Measurements from ENCODE around the gene ALMS1. TPM values are rescaled to one million over a fixed set of nuclear protein-coding genes. Genes with fewer than 3 reads are reported as not detected.
"Not testable (repeated sequence)": the region's sequence is repeated elsewhere in the genome, so short reads cannot be mapped to it uniquely, and the experiment has no call there.

ALMS1 gene
- polyA plus RNA-seq, 3 donors = 0.55 to 5.2 (median 0.64) TPM

DNA sequence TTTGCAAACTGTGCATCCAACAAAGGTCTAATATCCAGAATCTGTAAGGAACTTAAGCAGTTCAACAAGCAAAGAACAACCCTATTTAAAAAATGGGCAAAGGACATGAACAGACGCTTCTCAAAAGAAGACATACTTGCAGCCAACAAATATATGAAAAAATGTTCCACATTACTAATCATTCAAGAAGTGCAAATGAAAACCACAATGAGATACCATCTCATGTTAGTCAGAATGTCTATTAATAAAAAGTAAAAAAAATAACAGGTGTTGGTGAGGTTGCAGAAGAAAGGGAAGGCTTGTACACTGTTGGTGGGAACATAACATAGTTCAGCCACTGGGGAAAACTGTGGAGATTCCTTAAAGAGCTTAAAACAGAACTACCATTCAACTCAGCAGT, 130.4 kb downstream of the ALMS1 start:
- Histone ChIP-seq H4K20me1 (ENCODE audit: insufficient read depth, low read length) (no peaks in the 10 kb centered on the region), H3K27me3 (ENCODE audit: control insufficient read depth in 2 of 2, insufficient read depth in 2 of 2, low read length in 2 of 2) (no peaks in the 10 kb centered on the region), H2AFZ (ENCODE audit: insufficient read depth, low read depth, low read length, poor library complexity, severe bottlenecking) (no peak overlapping the region), H3K4me3 (replicated peaks in 1 of 3; ENCODE audit: low read depth in 2 of 3, low read length in 3 of 3) (no peak overlapping the region), H3K36me3 (replicated peaks in 1 of 2; ENCODE audit: control insufficient read depth in 1 of 2, insufficient read depth in 2 of 2, low read length in 2 of 2) (peaks cover 5 to 11% of the 10 kb centered on the region in 2 donors), H3K27ac (ENCODE audit: low read depth in 1 of 2, low read length in 2 of 2) (no peak overlapping the region), H3K79me2 (ENCODE audit: insufficient read depth, low read length) (no peaks in the 10 kb centered on the region), H3K9ac (ENCODE audit: insufficient read depth, low read length, poor library complexity, severe bottlenecking) (no peak overlapping the region), H3K9me3 (replicated peaks in 1 of 2; ENCODE audit: control insufficient read depth in 1 of 2, insufficient read depth in 1 of 2, low read length in 2 of 2) (peaks cover 8 to 17% of the 10 kb centered on the region in 2 donors), H3K4me1 (ENCODE audit: control insufficient read depth in 1 of 2, insufficient read depth in 2 of 2, low read length in 2 of 2) (no peaks in the 10 kb centered on the region), H3K4me2 (replicated peaks; ENCODE audit: extremely low read depth, low read length, poor library complexity, severe bottlenecking) (no peak overlapping the region)
- H3K4me3 Mint-ChIP-seq = no peak overlapping the region
- peaks cover 8 to 23% (median 15%) of the 10 kb centered on the region in 7 donors for H3K9me3 Mint-ChIP-seq
- TF ChIP-seq, protein P1, sequence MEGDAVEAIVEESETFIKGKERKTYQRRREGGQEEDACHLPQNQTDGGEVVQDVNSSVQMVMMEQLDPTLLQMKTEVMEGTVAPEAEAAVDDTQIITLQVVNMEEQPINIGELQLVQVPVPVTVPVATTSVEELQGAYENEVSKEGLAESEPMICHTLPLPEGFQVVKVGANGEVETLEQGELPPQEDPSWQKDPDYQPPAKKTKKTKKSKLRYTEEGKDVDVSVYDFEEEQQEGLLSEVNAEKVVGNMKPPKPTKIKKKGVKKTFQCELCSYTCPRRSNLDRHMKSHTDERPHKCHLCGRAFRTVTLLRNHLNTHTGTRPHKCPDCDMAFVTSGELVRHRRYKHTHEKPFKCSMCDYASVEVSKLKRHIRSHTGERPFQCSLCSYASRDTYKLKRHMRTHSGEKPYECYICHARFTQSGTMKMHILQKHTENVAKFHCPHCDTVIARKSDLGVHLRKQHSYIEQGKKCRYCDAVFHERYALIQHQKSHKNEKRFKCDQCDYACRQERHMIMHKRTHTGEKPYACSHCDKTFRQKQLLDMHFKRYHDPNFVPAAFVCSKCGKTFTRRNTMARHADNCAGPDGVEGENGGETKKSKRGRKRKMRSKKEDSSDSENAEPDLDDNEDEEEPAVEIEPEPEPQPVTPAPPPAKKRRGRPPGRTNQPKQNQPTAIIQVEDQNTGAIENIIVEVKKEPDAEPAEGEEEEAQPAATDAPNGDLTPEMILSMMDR (IDR thresholded peaks at IDR 0.05) = no peak
- H3K4me1 Mint-ChIP-seq = no peaks in the 10 kb centered on the region
- no peak overlapping the region for H3K27ac Mint-ChIP-seq
- peaks cover 0 to 3% (median 3%) of the 10 kb centered on the region in 3 donors for H3K27me3 Mint-ChIP-seq (ENCODE audit: low read depth in 3 of 3)
- no CpG with 5 or more reads among the region's 1 CpG for WGBS (ENCODE audit: insufficient coverage)
- intact Hi-C loops (cut with micrococcal nuclease) = no loop called here
- DNase-seq = no peak
- H3K36me3 Mint-ChIP-seq = peaks cover 14 to 35% of the 10 kb centered on the region in 2 donors

GRCh38 chr2:73528688-73529087, 143.1 kb downstream of the ALMS1 start:
- no peaks in the 10 kb centered on the region for H3K4me1 Mint-ChIP-seq
- no peaks in the 10 kb centered on the region for H3K27me3 ChIP-seq (ENCODE audit: control insufficient read depth in 2 of 2, insufficient read depth in 2 of 2, low read length in 2 of 2)
- H3K27me3 Mint-ChIP-seq (ENCODE audit: low read depth in 3 of 3) = peaks cover 0 to 2% (median 2%) of the 10 kb centered on the region in 3 donors
- H3K9me3 ChIP-seq (replicated peaks in 1 of 2; ENCODE audit: control insufficient read depth in 1 of 2, insufficient read depth in 1 of 2, low read length in 2 of 2) = peaks cover 9 to 19% of the 10 kb centered on the region in 2 donors
- no peak overlapping the region for H3K9ac ChIP-seq (ENCODE audit: insufficient read depth, low read length, poor library complexity, severe bottlenecking)
- no peak overlapping the region for H3K4me3 ChIP-seq (replicated peaks in 1 of 3; ENCODE audit: low read depth in 2 of 3, low read length in 3 of 3)
- H3K4me2 ChIP-seq (replicated peaks; ENCODE audit: extremely low read depth, low read length, poor library complexity, severe bottlenecking) = no peak overlapping the region
- H3K9me3 Mint-ChIP-seq = peaks cover 23 to 52% (median 36%) of the 10 kb centered on the region in 7 donors
- H4K20me1 ChIP-seq (ENCODE audit: insufficient read depth, low read length) = no peaks in the 10 kb centered on the region
- no CpG with 5 or more reads among the region's 1 CpG for WGBS (ENCODE audit: insufficient coverage)
- H3K36me3 Mint-ChIP-seq = peaks cover 32 to 62% of the 10 kb centered on the region in 2 donors
- no peaks in the 10 kb centered on the region for H3K79me2 ChIP-seq (ENCODE audit: insufficient read depth, low read length)
- no peak overlapping the region for H3K27ac ChIP-seq (ENCODE audit: low read depth in 1 of 2, low read length in 2 of 2)
- no peak for DNase-seq
- H2AFZ ChIP-seq (ENCODE audit: insufficient read depth, low read depth, low read length, poor library complexity, severe bottlenecking) = no peak overlapping the region
- H3K4me1 ChIP-seq (ENCODE audit: control insufficient read depth in 1 of 2, insufficient read depth in 2 of 2, low read length in 2 of 2) = no peaks in the 10 kb centered on the region
- intact Hi-C loops (cut with micrococcal nuclease) = no loop called here
- H3K27ac Mint-ChIP-seq = no peak overlapping the region
- no peak overlapping the region for H3K4me3 Mint-ChIP-seq
- peaks cover 0 to 42% of the 10 kb centered on the region in 2 donors for H3K36me3 ChIP-seq (replicated peaks in 1 of 2; ENCODE audit: control insufficient read depth in 1 of 2, insufficient read depth in 2 of 2, low read length in 2 of 2)
- TF ChIP-seq, protein P1 (IDR thresholded peaks at IDR 0.05) = no peak

GRCh38 chr2:73530773-73531172, 145.1 kb downstream of the ALMS1 start:
- H3K27ac ChIP-seq (ENCODE audit: low read depth in 1 of 2, low read length in 2 of 2); H3K4me1 Mint-ChIP-seq; H3K4me1 ChIP-seq (ENCODE audit: control insufficient read depth in 1 of 2, insufficient read depth in 2 of 2, low read length in 2 of 2); intact Hi-C loops (cut with micrococcal nuclease); H3K79me2 ChIP-seq (ENCODE audit: insufficient read depth, low read length); H3K9ac ChIP-seq (ENCODE audit: insufficient read depth, low read length, poor library complexity, severe bottlenecking); H3K4me2 ChIP-seq (replicated peaks; ENCODE audit: extremely low read depth, low read length, poor library complexity, severe bottlenecking); H3K27ac Mint-ChIP-seq; H4K20me1 ChIP-seq (ENCODE audit: insufficient read depth, low read length); H2AFZ ChIP-seq (ENCODE audit: insufficient read depth, low read depth, low read length, poor library complexity, severe bottlenecking); H3K4me3 ChIP-seq (replicated peaks in 1 of 3; ENCODE audit: low read depth in 2 of 3, low read length in 3 of 3); H3K27me3 ChIP-seq (ENCODE audit: control insufficient read depth in 2 of 2, insufficient read depth in 2 of 2, low read length in 2 of 2); H3K27me3 Mint-ChIP-seq (ENCODE audit: low read depth in 3 of 3); H3K4me3 Mint-ChIP-seq; DNase-seq: not testable (repeated sequence)
- Mint-ChIP-seq H3K9me3 (peaks cover 23 to 51% (median 31%) of the 10 kb centered on the region in 7 donors), H3K36me3 (peaks cover 33 to 62% of the 10 kb centered on the region in 2 donors)
- Histone ChIP-seq H3K9me3 (replicated peaks in 1 of 2; ENCODE audit: control insufficient read depth in 1 of 2, insufficient read depth in 1 of 2, low read length in 2 of 2) (peaks cover 9 to 19% of the 10 kb centered on the region in 2 donors), H3K36me3 (replicated peaks in 1 of 2; ENCODE audit: control insufficient read depth in 1 of 2, insufficient read depth in 2 of 2, low read length in 2 of 2) (peaks cover 0 to 43% of the 10 kb centered on the region in 2 donors)
- WGBS (ENCODE audit: insufficient coverage) = 97% methylated on average over 4 of the region's 4 CpGs
